ENCODE results near the gene BTBD6. TPM values are rescaled to one million over a fixed set of nuclear protein-coding genes. Genes with fewer than 3 reads are reported as not detected.

BTBD6 gene
- total and polyA plus RNA-seq, 2 of the 8 experiments (the other 6 are each of a cell fraction or from before 2014, with no cell fraction given), result 10.1 to 10.2 TPM

- TF ChIP-seq, protein P1, sequence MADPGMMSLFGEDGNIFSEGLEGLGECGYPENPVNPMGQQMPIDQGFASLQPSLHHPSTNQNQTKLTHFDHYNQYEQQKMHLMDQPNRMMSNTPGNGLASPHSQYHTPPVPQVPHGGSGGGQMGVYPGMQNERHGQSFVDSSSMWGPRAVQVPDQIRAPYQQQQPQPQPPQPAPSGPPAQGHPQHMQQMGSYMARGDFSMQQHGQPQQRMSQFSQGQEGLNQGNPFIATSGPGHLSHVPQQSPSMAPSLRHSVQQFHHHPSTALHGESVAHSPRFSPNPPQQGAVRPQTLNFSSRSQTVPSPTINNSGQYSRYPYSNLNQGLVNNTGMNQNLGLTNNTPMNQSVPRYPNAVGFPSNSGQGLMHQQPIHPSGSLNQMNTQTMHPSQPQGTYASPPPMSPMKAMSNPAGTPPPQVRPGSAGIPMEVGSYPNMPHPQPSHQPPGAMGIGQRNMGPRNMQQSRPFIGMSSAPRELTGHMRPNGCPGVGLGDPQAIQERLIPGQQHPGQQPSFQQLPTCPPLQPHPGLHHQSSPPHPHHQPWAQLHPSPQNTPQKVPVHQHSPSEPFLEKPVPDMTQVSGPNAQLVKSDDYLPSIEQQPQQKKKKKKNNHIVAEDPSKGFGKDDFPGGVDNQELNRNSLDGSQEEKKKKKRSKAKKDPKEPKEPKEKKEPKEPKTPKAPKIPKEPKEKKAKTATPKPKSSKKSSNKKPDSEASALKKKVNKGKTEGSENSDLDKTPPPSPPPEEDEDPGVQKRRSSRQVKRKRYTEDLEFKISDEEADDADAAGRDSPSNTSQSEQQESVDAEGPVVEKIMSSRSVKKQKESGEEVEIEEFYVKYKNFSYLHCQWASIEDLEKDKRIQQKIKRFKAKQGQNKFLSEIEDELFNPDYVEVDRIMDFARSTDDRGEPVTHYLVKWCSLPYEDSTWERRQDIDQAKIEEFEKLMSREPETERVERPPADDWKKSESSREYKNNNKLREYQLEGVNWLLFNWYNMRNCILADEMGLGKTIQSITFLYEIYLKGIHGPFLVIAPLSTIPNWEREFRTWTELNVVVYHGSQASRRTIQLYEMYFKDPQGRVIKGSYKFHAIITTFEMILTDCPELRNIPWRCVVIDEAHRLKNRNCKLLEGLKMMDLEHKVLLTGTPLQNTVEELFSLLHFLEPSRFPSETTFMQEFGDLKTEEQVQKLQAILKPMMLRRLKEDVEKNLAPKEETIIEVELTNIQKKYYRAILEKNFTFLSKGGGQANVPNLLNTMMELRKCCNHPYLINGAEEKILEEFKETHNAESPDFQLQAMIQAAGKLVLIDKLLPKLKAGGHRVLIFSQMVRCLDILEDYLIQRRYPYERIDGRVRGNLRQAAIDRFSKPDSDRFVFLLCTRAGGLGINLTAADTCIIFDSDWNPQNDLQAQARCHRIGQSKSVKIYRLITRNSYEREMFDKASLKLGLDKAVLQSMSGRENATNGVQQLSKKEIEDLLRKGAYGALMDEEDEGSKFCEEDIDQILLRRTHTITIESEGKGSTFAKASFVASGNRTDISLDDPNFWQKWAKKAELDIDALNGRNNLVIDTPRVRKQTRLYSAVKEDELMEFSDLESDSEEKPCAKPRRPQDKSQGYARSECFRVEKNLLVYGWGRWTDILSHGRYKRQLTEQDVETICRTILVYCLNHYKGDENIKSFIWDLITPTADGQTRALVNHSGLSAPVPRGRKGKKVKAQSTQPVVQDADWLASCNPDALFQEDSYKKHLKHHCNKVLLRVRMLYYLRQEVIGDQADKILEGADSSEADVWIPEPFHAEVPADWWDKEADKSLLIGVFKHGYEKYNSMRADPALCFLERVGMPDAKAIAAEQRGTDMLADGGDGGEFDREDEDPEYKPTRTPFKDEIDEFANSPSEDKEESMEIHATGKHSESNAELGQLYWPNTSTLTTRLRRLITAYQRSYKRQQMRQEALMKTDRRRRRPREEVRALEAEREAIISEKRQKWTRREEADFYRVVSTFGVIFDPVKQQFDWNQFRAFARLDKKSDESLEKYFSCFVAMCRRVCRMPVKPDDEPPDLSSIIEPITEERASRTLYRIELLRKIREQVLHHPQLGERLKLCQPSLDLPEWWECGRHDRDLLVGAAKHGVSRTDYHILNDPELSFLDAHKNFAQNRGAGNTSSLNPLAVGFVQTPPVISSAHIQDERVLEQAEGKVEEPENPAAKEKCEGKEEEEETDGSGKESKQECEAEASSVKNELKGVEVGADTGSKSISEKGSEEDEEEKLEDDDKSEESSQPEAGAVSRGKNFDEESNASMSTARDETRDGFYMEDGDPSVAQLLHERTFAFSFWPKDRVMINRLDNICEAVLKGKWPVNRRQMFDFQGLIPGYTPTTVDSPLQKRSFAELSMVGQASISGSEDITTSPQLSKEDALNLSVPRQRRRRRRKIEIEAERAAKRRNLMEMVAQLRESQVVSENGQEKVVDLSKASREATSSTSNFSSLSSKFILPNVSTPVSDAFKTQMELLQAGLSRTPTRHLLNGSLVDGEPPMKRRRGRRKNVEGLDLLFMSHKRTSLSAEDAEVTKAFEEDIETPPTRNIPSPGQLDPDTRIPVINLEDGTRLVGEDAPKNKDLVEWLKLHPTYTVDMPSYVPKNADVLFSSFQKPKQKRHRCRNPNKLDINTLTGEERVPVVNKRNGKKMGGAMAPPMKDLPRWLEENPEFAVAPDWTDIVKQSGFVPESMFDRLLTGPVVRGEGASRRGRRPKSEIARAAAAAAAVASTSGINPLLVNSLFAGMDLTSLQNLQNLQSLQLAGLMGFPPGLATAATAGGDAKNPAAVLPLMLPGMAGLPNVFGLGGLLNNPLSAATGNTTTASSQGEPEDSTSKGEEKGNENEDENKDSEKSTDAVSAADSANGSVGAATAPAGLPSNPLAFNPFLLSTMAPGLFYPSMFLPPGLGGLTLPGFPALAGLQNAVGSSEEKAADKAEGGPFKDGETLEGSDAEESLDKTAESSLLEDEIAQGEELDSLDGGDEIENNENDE (IDR thresholded peaks at IDR 0.05; ENCODE audit: insufficient replicate concordance, low read length), result no peak
- TF ChIP-seq BRCA1 (IDR thresholded peaks at IDR 0.05; ENCODE audit: low read depth, low read length) (no peak), POLR2A (IDR thresholded peaks at IDR 0.05; ENCODE audit: control extremely low read depth in 1 of 2, low read depth in 2 of 2, low read length in 2 of 2) (no peak)
These were observed 1.7 kb downstream of the BTBD6 start (continued) for GRCh38 chr14:105250008-105250366.

Data from H1 (cell line).